Gastrocnemius medialis (tissue), 4 donors: ENCODE measurements around the gene MBD3. TPM values are rescaled to one million over a fixed set of nuclear protein-coding genes. Genes with fewer than 3 reads are reported as not detected.
"Not testable (repeated sequence)": the region's sequence is repeated elsewhere in the genome, so short reads cannot be mapped to it uniquely, and the experiment has no call there.

ENCODE experiments used
- ATAC-seq, 2 donors: fragments of 150-250 bp; one replicate each; pipeline ENCODE4 v1.9.1; 2016
- DNase-seq, 2 donors: peaks; one replicate each; pipeline ENCODE4 v3.0.0-alpha.2; 2019
- H3K27ac ChIP-seq, 4 donors: fragments of 200-600 bp; sonication (generic); 1 replicate in 1 of 4; 2 replicates in 3 of 4; pipeline ENCODE4 v1.5.1; 2016 to 2018; ENCODE audit warnings: mild to moderate bottlenecking in 2 of 4, moderate library complexity in 1 of 4
- H3K27me3 ChIP-seq, 3 donors: fragments of 200-600 bp; sonication (generic) in 2 of 3; 1 replicate in 1 of 3; 2 replicates in 2 of 3; pipeline versions ENCODE4 v1.5.1 to v1.6.0; 2016 to 2019; ENCODE audit warnings: mild to moderate bottlenecking in 1 of 3, moderate library complexity in 1 of 3
- H3K36me3 ChIP-seq, 2 donors: fragments of 200-600 bp; sonication (generic) in 1 of 2; one replicate each; pipeline ENCODE4 v1.5.1; 2017 to 2018
- H3K4me1 ChIP-seq, 2 donors: fragments of 200-600 bp; sonication (generic) in 1 of 2; one replicate each; pipeline ENCODE4 v1.5.1; 2016 to 2017; ENCODE audit warnings: mild to moderate bottlenecking in 2 of 2
- H3K4me3 ChIP-seq, 4 donors: fragments of 200-600 bp; sonication (generic) in 3 of 4; 1 replicate in 1 of 4; 2 replicates in 3 of 4; pipeline ENCODE4 v1.5.1; 2016 to 2019; ENCODE audit warnings: mild to moderate bottlenecking in 2 of 4
- H3K9me3 ChIP-seq, 3 donors: fragments of 200-600 bp; sonication (generic) in 2 of 3; 1 replicate in 1 of 3; 2 replicates in 2 of 3; pipeline ENCODE4 v1.5.1; 2016 to 2019
- POLR2A ChIP-seq, 2 donors: fragments of 450-650 bp; IDR thresholded peaks; one replicate each; pipeline ENCODE4 v1.6.1; 2017; ENCODE audit warnings: antibody characterized with exemption in 2 of 2, mild to moderate bottlenecking in 2 of 2, moderate library complexity in 2 of 2
- in situ Hi-C, 4 donors: fragments of 200-750 bp; cut with MboI; loops; one replicate each; pipeline versions ENCODE4 v1.15.0 to v1.8.0; 2017; ENCODE audit warnings: low sequenced_read_pairs in 4 of 4
- intact Hi-C: fragments of 100-400 bp; cut with DNase I; formaldehyde crosslinking; loops from one replicate; pipeline ENCODE4 v1.15.1; 2023; ENCODE audit warnings: low total_unique reads
- total RNA-seq, 4 donors: library from RNA; depleted of rRNA; stranded (reverse); fragments of >200 nt; gene quantifications; one replicate each; pipeline versions ENCODE4 v1.1.0 to v1.2.3, GENCODE V29; 2016
- TF ChIP-seq, protein P1 (sequence below), 5 experiments: fragments of 450-650 bp in 3 of 5; fragments of 200-600 bp in 2 of 5; sonication (generic) in 2 of 5; IDR thresholded peaks in 4 of 5; conservative IDR thresholded peaks in 1 of 5; 1 replicate in 4 of 5; 2 replicates in 1 of 5; pipeline ENCODE4 v1.5.1; 2016 to 2019; ENCODE audit warnings: antibody characterized with exemption in 5 of 5, mild to moderate bottlenecking in 3 of 5, moderate library complexity in 3 of 5

Gene MBD3
- total RNA-seq, 4 donors from 2014 or later, result 66.9 to 147 (median 118) TPM

DNA sequence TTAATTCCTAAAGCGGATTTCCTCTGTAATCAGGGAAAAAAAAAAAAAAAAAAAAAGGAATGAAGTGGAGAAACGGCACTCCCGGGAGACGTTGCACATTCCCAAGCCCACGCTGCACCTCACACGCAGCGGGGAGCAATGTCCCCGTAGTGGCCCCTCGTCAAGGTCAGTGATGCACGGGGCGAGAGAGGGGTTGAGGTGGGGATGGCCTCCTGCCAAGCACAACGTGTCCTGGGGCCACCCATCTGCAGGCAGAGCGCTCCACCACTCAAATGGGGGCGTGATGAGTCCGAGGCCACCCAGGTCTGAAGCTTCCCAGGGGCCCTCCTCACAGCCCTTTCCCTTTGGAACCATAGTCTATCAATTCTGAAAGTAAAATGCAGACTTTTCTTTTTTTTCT is 53.7 kb downstream of the MBD3 start:
- no peaks in the 10 kb centered on the region for H3K36me3 ChIP-seq
- no peaks in the 10 kb centered on the region for H3K4me1 ChIP-seq
- no peak for TF ChIP-seq POLR2A (IDR thresholded peaks at IDR 0.05)
- TF ChIP-seq, protein P1, sequence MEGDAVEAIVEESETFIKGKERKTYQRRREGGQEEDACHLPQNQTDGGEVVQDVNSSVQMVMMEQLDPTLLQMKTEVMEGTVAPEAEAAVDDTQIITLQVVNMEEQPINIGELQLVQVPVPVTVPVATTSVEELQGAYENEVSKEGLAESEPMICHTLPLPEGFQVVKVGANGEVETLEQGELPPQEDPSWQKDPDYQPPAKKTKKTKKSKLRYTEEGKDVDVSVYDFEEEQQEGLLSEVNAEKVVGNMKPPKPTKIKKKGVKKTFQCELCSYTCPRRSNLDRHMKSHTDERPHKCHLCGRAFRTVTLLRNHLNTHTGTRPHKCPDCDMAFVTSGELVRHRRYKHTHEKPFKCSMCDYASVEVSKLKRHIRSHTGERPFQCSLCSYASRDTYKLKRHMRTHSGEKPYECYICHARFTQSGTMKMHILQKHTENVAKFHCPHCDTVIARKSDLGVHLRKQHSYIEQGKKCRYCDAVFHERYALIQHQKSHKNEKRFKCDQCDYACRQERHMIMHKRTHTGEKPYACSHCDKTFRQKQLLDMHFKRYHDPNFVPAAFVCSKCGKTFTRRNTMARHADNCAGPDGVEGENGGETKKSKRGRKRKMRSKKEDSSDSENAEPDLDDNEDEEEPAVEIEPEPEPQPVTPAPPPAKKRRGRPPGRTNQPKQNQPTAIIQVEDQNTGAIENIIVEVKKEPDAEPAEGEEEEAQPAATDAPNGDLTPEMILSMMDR (IDR thresholded peaks at IDR 0.05 in 4 of 5, conservative IDR thresholded peaks at IDR 0.05 in 1 of 5), result no peak
- no peak for DNase-seq
- in situ Hi-C loops (loop anchor here in 1 of 4 donors (25.0 kb wide), 1 partner anchor 223 kb away; the partner anchor contains the start of gene ONECUT3), intact Hi-C loops (no loop called here)
- peaks cover 0 to 34% (median 23%) of the 10 kb centered on the region in 3 donors for H3K27me3 ChIP-seq
- H3K27ac ChIP-seq, result no peak overlapping the region
- no peak for ATAC-seq
- no peak overlapping the region for H3K4me3 ChIP-seq
- no peaks in the 10 kb centered on the region for H3K9me3 ChIP-seq

DNA sequence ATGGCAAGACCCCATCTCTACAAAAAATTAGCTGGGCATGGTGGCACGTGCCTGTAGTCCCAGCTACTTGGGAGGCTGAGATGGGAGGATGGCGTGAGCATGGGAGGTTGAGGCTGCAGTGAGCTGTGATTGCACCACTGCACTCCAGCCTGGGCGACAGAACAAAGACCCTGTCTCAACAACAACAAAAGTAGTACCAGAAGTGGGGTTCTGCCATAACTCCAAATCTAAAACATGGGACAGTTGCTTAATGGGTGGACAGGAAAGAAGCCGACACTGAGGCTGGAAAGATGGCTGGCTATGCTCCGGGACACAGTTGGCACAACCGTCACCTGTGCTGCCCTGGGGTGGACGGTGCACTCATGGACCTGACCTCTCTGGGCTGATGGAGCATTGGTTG is 57.0 kb downstream of the MBD3 start:
- H3K9me3 ChIP-seq, H3K4me3 ChIP-seq, DNase-seq, H3K36me3 ChIP-seq, intact Hi-C loops, ATAC-seq, H3K27ac ChIP-seq, H3K4me1 ChIP-seq: not testable (repeated sequence)
- in situ Hi-C loops, result loop anchor here in 1 of 4 donors (25.0 kb wide), 1 partner anchor 227 kb away; the partner anchor contains the start of gene ONECUT3
- H3K27me3 ChIP-seq, result peaks cover 0 to 26% (median 12%) of the 10 kb centered on the region in 3 donors

DNA sequence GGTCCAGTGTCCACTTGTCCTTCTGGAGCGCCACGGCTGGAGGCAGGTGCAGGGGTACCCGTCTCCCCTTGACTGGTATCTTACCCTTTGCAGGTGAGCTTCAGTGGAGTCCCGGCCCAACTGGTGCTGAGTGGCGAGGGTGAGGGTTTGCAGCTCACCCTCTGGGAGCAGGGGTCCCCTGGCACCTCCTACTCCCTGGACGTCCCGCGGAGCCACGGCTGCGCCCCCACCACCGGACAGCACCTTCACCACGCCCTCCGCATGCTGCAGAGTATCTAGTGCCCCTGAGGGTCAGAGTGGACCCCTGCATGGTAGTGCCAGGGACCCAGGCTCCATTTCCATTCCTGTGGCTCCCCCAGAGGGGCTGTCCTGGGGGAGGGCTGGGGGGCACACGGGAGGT is 57.7 kb downstream of the MBD3 start:
- ATAC-seq (no peak), DNase-seq (no peak)
- Histone ChIP-seq H3K4me3 (no peak overlapping the region), H3K27me3 (peaks cover 2 to 25% (median 10%) of the 10 kb centered on the region in 3 donors), H3K36me3 (no peaks in the 10 kb centered on the region), H3K9me3 (no peaks in the 10 kb centered on the region), H3K4me1 (no peaks in the 10 kb centered on the region), H3K27ac (no peak overlapping the region)
- in situ Hi-C loops (loop anchor here in 1 of 4 donors (25.0 kb wide), 1 partner anchor 227 kb away; the partner anchor contains the start of gene ONECUT3), intact Hi-C loops (no loop called here)
- no peak for TF ChIP-seq POLR2A (IDR thresholded peaks at IDR 0.05)
- TF ChIP-seq, protein P1 (IDR thresholded peaks at IDR 0.05 in 4 of 5, conservative IDR thresholded peaks at IDR 0.05 in 1 of 5), result no peak

DNA sequence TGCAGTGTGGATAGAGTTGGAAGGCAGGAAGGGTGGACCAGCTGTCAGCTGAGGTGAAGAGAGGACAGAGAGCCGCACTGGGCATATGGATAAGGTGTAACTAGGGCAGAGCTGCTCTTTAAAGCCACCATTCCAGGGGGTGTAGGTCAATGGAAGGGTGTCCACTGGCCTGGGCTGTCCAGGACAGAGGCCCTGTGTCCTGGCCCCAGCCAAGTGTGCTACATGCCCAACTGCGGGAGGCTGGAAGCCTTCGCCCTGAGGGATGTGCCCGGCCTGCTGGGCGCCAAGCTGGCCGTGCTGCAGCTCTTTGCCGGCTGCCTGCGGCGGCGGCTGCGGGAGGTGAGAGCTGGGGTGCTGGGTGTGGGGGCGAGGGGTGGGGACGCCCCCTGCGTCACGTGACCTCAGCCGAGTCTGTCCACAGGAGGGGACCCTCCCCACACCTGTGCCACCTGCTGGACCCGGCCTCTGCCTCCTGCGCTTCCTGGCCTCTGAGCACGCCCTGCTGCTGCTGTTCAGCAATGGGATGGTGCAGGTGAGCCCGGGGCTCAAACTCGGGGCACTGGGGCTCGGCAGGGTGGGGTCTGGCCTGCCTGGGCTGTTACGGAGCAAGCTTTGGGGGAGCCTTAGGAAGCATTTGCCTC is 59.0 kb downstream of the MBD3 start:
- H3K27me3 ChIP-seq, result peaks cover 15 to 30% (median 17%) of the 10 kb centered on the region in 3 donors
- no peak for DNase-seq

DNA sequence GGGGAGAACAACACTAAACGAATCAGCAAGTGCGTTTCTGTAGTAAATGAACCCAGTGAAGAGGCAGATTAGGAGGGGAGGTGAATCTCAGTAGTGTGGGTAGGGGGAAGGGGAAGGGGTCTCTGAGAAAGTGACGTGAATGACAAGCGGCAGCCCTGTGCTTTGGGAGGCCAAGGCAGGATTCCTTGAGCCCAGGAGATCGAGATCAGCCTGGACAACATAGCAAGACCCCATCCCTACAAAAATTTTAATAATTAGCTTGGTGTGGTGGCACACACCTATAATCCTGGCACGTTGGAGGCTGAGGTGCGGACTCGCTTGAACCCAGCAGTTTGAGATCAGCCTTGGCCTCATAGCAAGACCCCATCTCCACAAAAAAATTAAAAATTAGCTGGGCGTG is 60.7 kb downstream of the MBD3 start:
- no peaks in the 10 kb centered on the region for H3K9me3 ChIP-seq
- TF ChIP-seq, protein P1 (IDR thresholded peaks at IDR 0.05 in 4 of 5, conservative IDR thresholded peaks at IDR 0.05 in 1 of 5), result no peak
- no peak for TF ChIP-seq POLR2A (IDR thresholded peaks at IDR 0.05)
- no peaks in the 10 kb centered on the region for H3K36me3 ChIP-seq
- intact Hi-C loops (no loop called here), in situ Hi-C loops (loop anchor here in 1 of 4 donors (25.0 kb wide), 1 partner anchor 230 kb away; the partner anchor contains the start of gene ONECUT3)
- DNase-seq (no peak), ATAC-seq (no peak)
- H3K27ac ChIP-seq, result no peak overlapping the region
- no peak overlapping the region for H3K4me3 ChIP-seq
- no peaks in the 10 kb centered on the region for H3K4me1 ChIP-seq
- peaks cover 13 to 24% (median 20%) of the 10 kb centered on the region in 3 donors for H3K27me3 ChIP-seq

More for the DNA sequence above, 59.0 kb downstream of the MBD3 start:
- H3K9me3 ChIP-seq, result no peaks in the 10 kb centered on the region
- TF ChIP-seq, protein P1 (IDR thresholded peaks at IDR 0.05 in 4 of 5, conservative IDR thresholded peaks at IDR 0.05 in 1 of 5), result no peak
- TF ChIP-seq POLR2A (IDR thresholded peaks at IDR 0.05), result no peak
- in situ Hi-C loops (loop anchor here in 1 of 4 donors (25.0 kb wide), 1 partner anchor 229 kb away; the partner anchor contains the start of gene ONECUT3), intact Hi-C loops (no loop called here)
- no peak overlapping the region for H3K27ac ChIP-seq
- ATAC-seq, result no peak
- no peaks in the 10 kb centered on the region for H3K4me1 ChIP-seq
- H3K36me3 ChIP-seq, result no peaks in the 10 kb centered on the region
- H3K4me3 ChIP-seq, result no peak overlapping the region
